Measurements from ENCODE around the gene ABCA5. TPM values are rescaled to one million over a fixed set of nuclear protein-coding genes. Genes with fewer than 3 reads are reported as not detected.
"Not testable (repeated sequence)": the region's sequence is repeated elsewhere in the genome, so short reads cannot be mapped to it uniquely, and the experiment has no call there.

ABCA5 gene
- total RNA-seq, 4 donors from 2014 or later: 32.9 to 61.6 (median 49.2) TPM

- ATAC-seq (ENCODE audit: low FRiP score): no peak
- TF ChIP-seq, protein P1, sequence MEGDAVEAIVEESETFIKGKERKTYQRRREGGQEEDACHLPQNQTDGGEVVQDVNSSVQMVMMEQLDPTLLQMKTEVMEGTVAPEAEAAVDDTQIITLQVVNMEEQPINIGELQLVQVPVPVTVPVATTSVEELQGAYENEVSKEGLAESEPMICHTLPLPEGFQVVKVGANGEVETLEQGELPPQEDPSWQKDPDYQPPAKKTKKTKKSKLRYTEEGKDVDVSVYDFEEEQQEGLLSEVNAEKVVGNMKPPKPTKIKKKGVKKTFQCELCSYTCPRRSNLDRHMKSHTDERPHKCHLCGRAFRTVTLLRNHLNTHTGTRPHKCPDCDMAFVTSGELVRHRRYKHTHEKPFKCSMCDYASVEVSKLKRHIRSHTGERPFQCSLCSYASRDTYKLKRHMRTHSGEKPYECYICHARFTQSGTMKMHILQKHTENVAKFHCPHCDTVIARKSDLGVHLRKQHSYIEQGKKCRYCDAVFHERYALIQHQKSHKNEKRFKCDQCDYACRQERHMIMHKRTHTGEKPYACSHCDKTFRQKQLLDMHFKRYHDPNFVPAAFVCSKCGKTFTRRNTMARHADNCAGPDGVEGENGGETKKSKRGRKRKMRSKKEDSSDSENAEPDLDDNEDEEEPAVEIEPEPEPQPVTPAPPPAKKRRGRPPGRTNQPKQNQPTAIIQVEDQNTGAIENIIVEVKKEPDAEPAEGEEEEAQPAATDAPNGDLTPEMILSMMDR (IDR thresholded peaks at IDR 0.05): no peak
- DNase-seq (ENCODE audit: low spot score): no peak
Measured at GRCh38 chr17:69284646-69285045, 42.3 kb downstream of the ABCA5 start.

DNA sequence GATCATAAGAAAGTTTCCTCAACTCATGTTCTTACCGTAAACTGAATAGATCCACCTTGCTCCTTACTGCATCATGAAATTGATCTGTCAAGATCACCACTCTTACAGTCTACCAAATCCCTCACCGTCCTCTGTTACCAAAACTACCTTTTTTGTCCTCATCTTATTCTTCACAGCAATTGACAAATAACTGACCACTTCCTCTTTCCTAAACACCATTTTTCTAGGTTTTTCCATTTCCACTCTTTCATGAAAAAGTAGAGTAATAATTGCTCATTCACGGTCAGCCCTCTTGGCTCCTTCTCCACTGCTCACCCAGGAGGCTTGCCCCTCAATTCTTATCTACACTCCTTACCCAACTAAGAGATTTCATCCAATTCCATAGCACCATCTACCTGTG is 44.9 kb downstream of the ABCA5 start:
- no peak for DNase-seq (ENCODE audit: low spot score)
- TF ChIP-seq, protein P1 (IDR thresholded peaks at IDR 0.05): no peak

GRCh38 chr17:69276279-69276678 is 50.7 kb downstream of the ABCA5 start:
- not testable (repeated sequence) for DNase-seq (ENCODE audit: low spot score); ATAC-seq (ENCODE audit: low FRiP score)

More for the DNA sequence above, 44.9 kb downstream of the ABCA5 start:
- ATAC-seq (ENCODE audit: low FRiP score): no peak

DNA sequence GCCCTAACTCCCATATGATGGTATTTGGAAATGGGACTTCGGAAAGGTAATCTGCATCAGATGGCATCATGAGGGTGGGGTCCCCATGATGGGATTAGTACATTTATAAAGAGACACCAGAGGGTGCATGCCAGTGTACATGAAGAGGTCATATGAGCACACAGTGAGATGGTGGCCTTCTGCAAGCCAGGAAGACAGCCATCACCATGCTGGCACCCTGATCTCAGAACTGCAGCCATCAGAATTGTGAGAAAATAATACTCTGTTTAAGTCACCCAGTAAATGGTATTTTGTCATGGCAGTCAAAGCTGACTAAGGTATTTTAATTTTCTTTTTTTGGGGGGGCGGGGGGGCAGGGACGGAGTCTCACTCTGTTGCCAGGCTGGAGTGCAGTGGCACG is 51.2 kb downstream of the ABCA5 start:
- DNase-seq (ENCODE audit: low spot score) (no peak), ATAC-seq (ENCODE audit: low FRiP score) (no peak)
- TF ChIP-seq, protein P1 (IDR thresholded peaks at IDR 0.05): no peak

DNA sequence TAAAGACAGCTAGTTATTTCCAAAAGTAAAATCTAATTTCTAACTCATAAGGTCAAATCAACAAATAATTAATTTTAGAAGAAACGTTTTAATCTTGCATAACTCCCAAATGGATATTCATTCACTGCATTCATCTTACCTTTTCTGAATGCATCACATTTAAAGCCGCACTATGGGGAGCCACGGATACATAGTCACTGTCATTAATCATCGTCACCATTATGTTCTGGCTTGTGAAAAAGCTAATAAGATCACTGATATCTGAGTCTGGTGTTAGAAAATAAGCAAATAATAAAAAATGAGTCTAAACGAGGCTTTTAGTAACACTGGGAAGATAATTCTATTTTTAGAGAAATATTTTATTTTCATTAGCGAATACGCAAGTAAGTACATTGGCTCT is 55.9 kb downstream of the ABCA5 start:
- ATAC-seq (ENCODE audit: low FRiP score): no peak
- TF ChIP-seq, protein P1 (IDR thresholded peaks at IDR 0.05): no peak
- DNase-seq (ENCODE audit: low spot score): no peak

GRCh38 chr17:69269131-69269998 is 57.6 kb downstream of the ABCA5 start:
- ATAC-seq (ENCODE audit: low FRiP score): peak; percentile 64
- TF ChIP-seq, protein P1 (IDR thresholded peaks at IDR 0.05): no peak
- DNase-seq (ENCODE audit: low spot score): no peak

GRCh38 chr17:69268543-69269014 is 58.4 kb downstream of the ABCA5 start:
- TF ChIP-seq, protein P1 (IDR thresholded peaks at IDR 0.05): no peak
- peak; percentile 14 for ATAC-seq (ENCODE audit: low FRiP score)
- DNase-seq (ENCODE audit: low spot score): no peak
